Measurements from ENCODE around the gene ADRB2.

GRCh38 chr5:148842161-148842560 lies 15.8 kb downstream of the ADRB2 start:
- TF ChIP-seq CTCF (IDR thresholded peaks at IDR 0.05 in 2 of 3, conservative IDR thresholded peaks at IDR 0.05 in 1 of 3; ENCODE audit: control insufficient read depth in 2 of 3, extremely low read depth in 1 of 3, insufficient read depth in 1 of 3, low read depth in 3 of 3, low read length in 3 of 3) (no peak), FOXM1 (IDR thresholded peaks at IDR 0.05; ENCODE audit: low read depth, low read length) (no peak), ZSCAN29 (IDR thresholded peaks at IDR 0.05) (no peak), POLR2A (IDR thresholded peaks at IDR 0.05; ENCODE audit: low read depth, low read length) (no peak), IKZF1 (conservative IDR thresholded peaks at IDR 0.05) (no peak), TARDBP (IDR thresholded peaks at IDR 0.05; ENCODE audit: borderline replicate concordance) (no peak), POLR2AphosphoS5 (IDR thresholded peaks at IDR 0.05; ENCODE audit: low read length) (no peak), NFXL1 (IDR thresholded peaks at IDR 0.05; ENCODE audit: borderline replicate concordance) (no peak), RFX5 (IDR thresholded peaks at IDR 0.05; ENCODE audit: low read depth, low read length) (no peak), BHLHE40 (IDR thresholded peaks at IDR 0.05; ENCODE audit: borderline replicate concordance in 1 of 2, low read depth in 2 of 2, low read length in 1 of 2) (no peak)

All from GM12878 (cell line).